ENCODE results near the gene TEKT5.

Gene TEKT5

GRCh38 chr16:10665166-10665565 is 29.6 kb downstream of the TEKT5 start:
- Histone ChIP-seq H2AFZ (ENCODE audit: low read length) (no peak overlapping the region), H3K79me2 (ENCODE audit: insufficient read depth, low read length) (no peaks in the 10 kb centered on the region), H3K9me3 (ENCODE audit: insufficient read depth, low read depth, low read length) (no peaks in the 10 kb centered on the region), H3K36me3 (ENCODE audit: insufficient read depth, low read length) (no peaks in the 10 kb centered on the region), H3K4me2 (ENCODE audit: low read depth, low read length, poor library complexity, severe bottlenecking) (no peak overlapping the region), H3K4me3 (ENCODE audit: low read length, poor library complexity, severe bottlenecking) (no peak overlapping the region), H3K9me2 (replicated peaks; ENCODE audit: low read depth, low read length) (no peaks in the 10 kb centered on the region), H4K20me1 (ENCODE audit: insufficient read depth, low read length, poor library complexity, severe bottlenecking) (no peaks in the 10 kb centered on the region), H3K9ac (ENCODE audit: low read depth, low read length, poor library complexity, severe bottlenecking) (no peak overlapping the region), H3K4me1 (ENCODE audit: insufficient read depth, low read length, poor library complexity, severe bottlenecking) (no peaks in the 10 kb centered on the region), H3K27me3 (ENCODE audit: insufficient read depth, low read length, poor library complexity, severe bottlenecking) (no peaks in the 10 kb centered on the region), H3F3A (ENCODE audit: low read depth) (no peaks in the 10 kb centered on the region)
- no peak for TF ChIP-seq CTCF (conservative IDR thresholded peaks at IDR 0.05; ENCODE audit: low read length)
- no peak for TF ChIP-seq EZH2phosphoT487 (IDR thresholded peaks at IDR 0.05; ENCODE audit: borderline replicate concordance)

GRCh38 chr16:10664720-10665126 is 30.0 kb downstream of the TEKT5 start:
- Histone ChIP-seq H4K20me1 (ENCODE audit: insufficient read depth, low read length, poor library complexity, severe bottlenecking) (no peaks in the 10 kb centered on the region), H3K9ac (ENCODE audit: low read depth, low read length, poor library complexity, severe bottlenecking) (no peak overlapping the region), H3K4me1 (ENCODE audit: insufficient read depth, low read length, poor library complexity, severe bottlenecking) (no peaks in the 10 kb centered on the region), H3K79me2 (ENCODE audit: insufficient read depth, low read length) (no peaks in the 10 kb centered on the region), H3K4me3 (ENCODE audit: low read length, poor library complexity, severe bottlenecking) (no peak overlapping the region), H2AFZ (ENCODE audit: low read length) (no peak overlapping the region), H3K4me2 (ENCODE audit: low read depth, low read length, poor library complexity, severe bottlenecking) (no peak overlapping the region), H3K27me3 (ENCODE audit: insufficient read depth, low read length, poor library complexity, severe bottlenecking) (no peaks in the 10 kb centered on the region), H3K36me3 (ENCODE audit: insufficient read depth, low read length) (no peaks in the 10 kb centered on the region), H3K9me2 (replicated peaks; ENCODE audit: low read depth, low read length) (no peaks in the 10 kb centered on the region), H3F3A (ENCODE audit: low read depth) (no peaks in the 10 kb centered on the region), H3K9me3 (ENCODE audit: insufficient read depth, low read depth, low read length) (no peaks in the 10 kb centered on the region)
- TF ChIP-seq CTCF (conservative IDR thresholded peaks at IDR 0.05; ENCODE audit: low read length) = no peak
- TF ChIP-seq EZH2phosphoT487 (IDR thresholded peaks at IDR 0.05; ENCODE audit: borderline replicate concordance) = no peak

- Histone ChIP-seq H3K9me3 (ENCODE audit: insufficient read depth, low read depth, low read length) (no peaks in the 10 kb centered on the region), H3K4me3 (ENCODE audit: low read length, poor library complexity, severe bottlenecking) (no peak overlapping the region), H3K36me3 (ENCODE audit: insufficient read depth, low read length) (no peaks in the 10 kb centered on the region), H2AFZ (ENCODE audit: low read length) (no peak overlapping the region), H3K27me3 (ENCODE audit: insufficient read depth, low read length, poor library complexity, severe bottlenecking) (no peaks in the 10 kb centered on the region), H4K20me1 (ENCODE audit: insufficient read depth, low read length, poor library complexity, severe bottlenecking) (no peaks in the 10 kb centered on the region), H3K9ac (ENCODE audit: low read depth, low read length, poor library complexity, severe bottlenecking) (no peak overlapping the region), H3K79me2 (ENCODE audit: insufficient read depth, low read length) (no peaks in the 10 kb centered on the region), H3K9me2 (replicated peaks; ENCODE audit: low read depth, low read length) (no peaks in the 10 kb centered on the region), H3K4me2 (ENCODE audit: low read depth, low read length, poor library complexity, severe bottlenecking) (no peak overlapping the region), H3F3A (ENCODE audit: low read depth) (no peaks in the 10 kb centered on the region), H3K4me1 (ENCODE audit: insufficient read depth, low read length, poor library complexity, severe bottlenecking) (no peaks in the 10 kb centered on the region)
- TF ChIP-seq CTCF (conservative IDR thresholded peaks at IDR 0.05; ENCODE audit: low read length) (no peak), EZH2phosphoT487 (IDR thresholded peaks at IDR 0.05; ENCODE audit: borderline replicate concordance) (no peak)
Measured at GRCh38 chr16:10663744-10664143, 31.0 kb downstream of the TEKT5 start.
